CD14-positive monocyte (primary cell): ENCODE data around the gene PTPRN2. TPM values are rescaled to one million over a fixed set of nuclear protein-coding genes. Genes with fewer than 3 reads are reported as not detected.

Experiments used
- DNase-seq, 3 donors: peaks; one replicate each; pipeline ENCODE4 v3.0.0-alpha.2; 2011 to 2022
- H2AFZ ChIP-seq: 2 replicates; pipeline ENCODE4 v1.6.0; 2012; ENCODE audit warnings: mild to moderate bottlenecking, low read depth, low read length, inconsistent platforms; ENCODE audit not compliant: insufficient read depth, poor library complexity, severe bottlenecking
- H3K27ac ChIP-seq, 2 donors: 1 replicate in 1 of 2; 2 replicates in 1 of 2; pipeline ENCODE4 v1.5.1; 2012 to 2013; ENCODE audit warnings: low read length in 2 of 2, control low read depth in 1 of 2, inconsistent platforms in 1 of 2, low read depth in 1 of 2, mild to moderate bottlenecking in 1 of 2
- H3K27me3 ChIP-seq, 2 donors: one replicate each; pipeline versions ENCODE4 v1.6.0 to v1.6.1; 2011 to 2013; ENCODE audit warnings: low read length in 2 of 2; ENCODE audit not compliant: control insufficient read depth in 2 of 2, insufficient read depth in 2 of 2
- H3K36me3 ChIP-seq, 2 donors: replicated peaks in 1 of 2; 1 replicate in 1 of 2; 2 replicates in 1 of 2; pipeline versions ENCODE4 v1.5.1 to v1.6.1; 2012 to 2013; ENCODE audit warnings: low read length in 2 of 2, control low read depth in 1 of 2, inconsistent platforms in 1 of 2, mild to moderate bottlenecking in 1 of 2; ENCODE audit not compliant: insufficient read depth in 2 of 2, control insufficient read depth in 1 of 2
- H3K4me1 ChIP-seq, 2 donors: 1 replicate in 1 of 2; 2 replicates in 1 of 2; pipeline versions ENCODE4 v1.5.1 to v1.6.1; 2012 to 2013; ENCODE audit warnings: low read length in 2 of 2, control low read depth in 1 of 2, inconsistent platforms in 1 of 2, mild to moderate bottlenecking in 1 of 2, moderate library complexity in 1 of 2; ENCODE audit not compliant: insufficient read depth in 2 of 2, control insufficient read depth in 1 of 2
- H3K4me2 ChIP-seq: replicated peaks from 2 replicates; pipeline ENCODE3; 2012; ENCODE audit warnings: low read length, moderate library complexity, mild to moderate bottlenecking; ENCODE audit not compliant: poor library complexity, severe bottlenecking; ENCODE audit errors: extremely low read depth
- H3K4me3 ChIP-seq, 3 experiments: fragments of 200-600 bp in 1 of 3; sonication (generic) in 1 of 3; replicated peaks in 1 of 3; 1 replicate in 2 of 3; 2 replicates in 1 of 3; pipeline ENCODE4 v1.5.1; 2011 to 2013; ENCODE audit warnings: low read length in 3 of 3, mild to moderate bottlenecking in 3 of 3, control low read depth in 2 of 3, low read depth in 2 of 3, inconsistent platforms in 1 of 3, moderate library complexity in 1 of 3
- H3K79me2 ChIP-seq: 2 replicates; pipeline ENCODE4 v1.6.0; 2012; ENCODE audit warnings: mild to moderate bottlenecking, control low read depth, inconsistent platforms, low read length, moderate library complexity; ENCODE audit not compliant: insufficient read depth
- H3K9ac ChIP-seq: 2 replicates; pipeline ENCODE4 v1.6.0; 2017; ENCODE audit warnings: low read length, mild to moderate bottlenecking; ENCODE audit not compliant: insufficient read depth, poor library complexity, severe bottlenecking
- H3K9me3 ChIP-seq, 2 donors: replicated peaks in 1 of 2; 1 replicate in 1 of 2; 2 replicates in 1 of 2; pipeline versions ENCODE4 v1.5.1 to v1.6.1; 2012 to 2013; ENCODE audit warnings: low read length in 2 of 2, control low read depth in 1 of 2; ENCODE audit not compliant: control insufficient read depth in 1 of 2, insufficient read depth in 1 of 2
- H4K20me1 ChIP-seq: 2 replicates; pipeline ENCODE4 v1.6.0; 2012; ENCODE audit warnings: mild to moderate bottlenecking, low read length, control low read depth, moderate library complexity; ENCODE audit not compliant: insufficient read depth
- H3K27ac Mint-ChIP-seq, 7 donors: one replicate each; pipeline ENCODE4 v1.8.0; 2020; ENCODE audit warnings: mild to moderate bottlenecking in 7 of 7, mixed read lengths in 7 of 7, moderate library complexity in 6 of 7, inconsistent platforms in 2 of 7
- H3K27me3 Mint-ChIP-seq, 3 donors: one replicate each; pipeline ENCODE4 v1.8.0; 2021 to 2022; ENCODE audit warnings: low read depth in 3 of 3, mild to moderate bottlenecking in 3 of 3, mixed read lengths in 3 of 3, moderate library complexity in 3 of 3, inconsistent platforms in 1 of 3
- H3K36me3 Mint-ChIP-seq, 2 donors: one replicate each; pipeline ENCODE4 v1.8.0; 2020; ENCODE audit warnings: mixed read lengths in 2 of 2, inconsistent platforms in 1 of 2, mild to moderate bottlenecking in 1 of 2
- H3K4me1 Mint-ChIP-seq: one replicate; pipeline ENCODE4 v1.8.0; 2020; ENCODE audit warnings: mild to moderate bottlenecking, mixed read lengths
- H3K4me3 Mint-ChIP-seq, 2 donors: one replicate each; pipeline ENCODE4 v1.8.0; 2020; ENCODE audit warnings: mild to moderate bottlenecking in 2 of 2, mixed read lengths in 2 of 2, moderate library complexity in 1 of 2
- H3K9me3 Mint-ChIP-seq, 7 donors: one replicate each; pipeline ENCODE4 v1.8.0; 2020 to 2022; ENCODE audit warnings: mixed read lengths in 7 of 7, mild to moderate bottlenecking in 6 of 7, moderate library complexity in 6 of 7, inconsistent platforms in 2 of 7
- WGBS: methylation state at CpG from one replicate; pipeline ENCODE4 v1.1.5; 2013; ENCODE audit warnings: missing lambda C conversion rate; ENCODE audit not compliant: insufficient coverage; 5-methylcytosine and 5-hydroxymethylcytosine counted together
- intact Hi-C, 2 donors: fragments of 100-400 bp; cut with micrococcal nuclease; formaldehyde crosslinking; loops; one replicate each; pipeline versions ENCODE4 v1.15.0 to v1.15.1; 2023
- polyA plus RNA-seq, 3 donors: library from polyadenylated mRNA; depleted of rRNA in 1 of 3; unstranded in 2 of 3; stranded (reverse) in 1 of 3; fragments of 300-500 nt in 2 of 3; fragments of >200 nt in 1 of 3; fragmentation: Illumina TruSeq in 2 of 3; gene quantifications; 1 replicate in 2 of 3; 2 replicates in 1 of 3; pipeline ENCODE4 v1.2.3, GENCODE V29; 2012 to 2021
- TF ChIP-seq, protein P1 (sequence below): fragments of 200-600 bp; IDR thresholded peaks from one replicate; pipeline ENCODE4 v1.8.0; 2022; ENCODE audit warnings: antibody characterized with exemption, mild to moderate bottlenecking

Gene PTPRN2
- polyA plus RNA-seq, 3 donors = 0.25 to 1.4 (median 0.97) TPM

DNA sequence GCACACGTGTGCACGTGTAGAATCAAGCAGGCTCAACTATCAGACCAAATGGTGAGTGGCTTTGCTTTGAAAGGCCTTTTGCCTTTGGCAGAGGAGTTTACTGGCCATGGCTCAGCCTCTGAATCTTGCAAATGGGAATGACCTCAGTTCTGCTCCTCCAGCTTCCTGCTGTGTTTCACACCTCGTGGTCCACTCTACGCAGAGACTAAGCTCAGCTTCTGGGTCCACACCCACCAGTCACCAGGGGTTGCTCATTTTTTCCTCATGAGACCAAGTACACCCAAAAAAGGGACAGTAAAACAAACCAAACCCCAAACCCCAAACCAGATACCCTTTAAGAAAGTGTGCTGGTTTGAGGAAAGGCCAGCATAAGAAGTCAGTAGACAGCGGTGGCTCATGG lies 1014.4 kb downstream of the PTPRN2 start:
- Histone ChIP-seq H3K36me3 (no peaks in the 10 kb centered on the region), H3K9ac (no peak overlapping the region), H3K27me3 (peaks cover 0 to 2% of the 10 kb centered on the region in 2 donors), H3K79me2 (no peaks in the 10 kb centered on the region), H3K27ac (no peak overlapping the region), H3K4me2 (no peak overlapping the region), H3K4me1 (peaks cover 11 to 15% of the 10 kb centered on the region in 2 donors), H4K20me1 (no peaks in the 10 kb centered on the region), H3K4me3 (no peak overlapping the region), H3K9me3 (no peaks in the 10 kb centered on the region), H2AFZ (no peak overlapping the region)
- no peak overlapping the region for H3K27ac Mint-ChIP-seq
- DNase-seq = no peak
- H3K4me1 Mint-ChIP-seq = peaks cover 16% of the 10 kb centered on the region
- no peaks in the 10 kb centered on the region for H3K36me3 Mint-ChIP-seq
- intact Hi-C loops = no loop called here
- H3K27me3 Mint-ChIP-seq = peaks cover 25 to 40% (median 27%) of the 10 kb centered on the region in 3 donors
- WGBS = 91% methylated on average over 4 of the region's 5 CpGs
- peaks cover 0 to 8% (median 2%) of the 10 kb centered on the region in 7 donors for H3K9me3 Mint-ChIP-seq
- no peak overlapping the region for H3K4me3 Mint-ChIP-seq
- TF ChIP-seq, protein P1, sequence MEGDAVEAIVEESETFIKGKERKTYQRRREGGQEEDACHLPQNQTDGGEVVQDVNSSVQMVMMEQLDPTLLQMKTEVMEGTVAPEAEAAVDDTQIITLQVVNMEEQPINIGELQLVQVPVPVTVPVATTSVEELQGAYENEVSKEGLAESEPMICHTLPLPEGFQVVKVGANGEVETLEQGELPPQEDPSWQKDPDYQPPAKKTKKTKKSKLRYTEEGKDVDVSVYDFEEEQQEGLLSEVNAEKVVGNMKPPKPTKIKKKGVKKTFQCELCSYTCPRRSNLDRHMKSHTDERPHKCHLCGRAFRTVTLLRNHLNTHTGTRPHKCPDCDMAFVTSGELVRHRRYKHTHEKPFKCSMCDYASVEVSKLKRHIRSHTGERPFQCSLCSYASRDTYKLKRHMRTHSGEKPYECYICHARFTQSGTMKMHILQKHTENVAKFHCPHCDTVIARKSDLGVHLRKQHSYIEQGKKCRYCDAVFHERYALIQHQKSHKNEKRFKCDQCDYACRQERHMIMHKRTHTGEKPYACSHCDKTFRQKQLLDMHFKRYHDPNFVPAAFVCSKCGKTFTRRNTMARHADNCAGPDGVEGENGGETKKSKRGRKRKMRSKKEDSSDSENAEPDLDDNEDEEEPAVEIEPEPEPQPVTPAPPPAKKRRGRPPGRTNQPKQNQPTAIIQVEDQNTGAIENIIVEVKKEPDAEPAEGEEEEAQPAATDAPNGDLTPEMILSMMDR = no peak

DNA sequence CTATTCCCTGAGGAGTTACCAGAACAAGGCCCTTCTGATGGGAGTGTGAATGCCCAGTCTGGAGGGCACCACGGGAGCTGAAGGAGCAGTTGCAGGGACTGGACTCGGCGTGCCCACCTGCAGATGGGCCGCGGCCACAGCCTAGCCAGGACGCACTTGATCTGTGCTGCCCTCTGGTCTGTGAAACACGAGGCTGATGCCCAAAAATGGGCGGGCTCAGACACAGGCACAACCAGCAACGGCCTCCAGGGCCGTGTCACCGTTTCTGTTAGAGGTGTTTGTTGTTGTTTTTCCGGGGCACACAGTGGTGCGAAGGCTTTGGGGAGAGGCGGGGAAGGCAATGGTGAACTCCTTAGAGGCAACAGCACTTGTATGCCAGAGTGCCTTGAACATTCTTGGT lies 1015.0 kb downstream of the PTPRN2 start:
- 91% methylated on average over 10 of the region's 14 CpGs for WGBS
- TF ChIP-seq, protein P1 = no peak
- H3K27ac ChIP-seq = no peak overlapping the region
- peaks cover 0 to 4% of the 10 kb centered on the region in 2 donors for H3K27me3 ChIP-seq
- no peaks in the 10 kb centered on the region for H3K9me3 ChIP-seq
- no peak for DNase-seq
- no peak overlapping the region for H3K4me2 ChIP-seq
- no peaks in the 10 kb centered on the region for H3K79me2 ChIP-seq
- peaks cover 0 to 8% (median 2%) of the 10 kb centered on the region in 7 donors for H3K9me3 Mint-ChIP-seq
- no peaks in the 10 kb centered on the region for H3K36me3 Mint-ChIP-seq
- H3K27ac Mint-ChIP-seq = no peak overlapping the region
- no peaks in the 10 kb centered on the region for H3K36me3 ChIP-seq
- H3K4me1 ChIP-seq = peaks cover 15 to 20% of the 10 kb centered on the region in 2 donors
- H3K4me3 ChIP-seq = no peak overlapping the region
- intact Hi-C loops = no loop called here
- no peak overlapping the region for H3K4me3 Mint-ChIP-seq
- H3K9ac ChIP-seq = no peak overlapping the region
- no peaks in the 10 kb centered on the region for H4K20me1 ChIP-seq
- no peak overlapping the region for H2AFZ ChIP-seq
- H3K27me3 Mint-ChIP-seq = peaks cover 30 to 47% (median 31%) of the 10 kb centered on the region in 3 donors
- peaks cover 21% of the 10 kb centered on the region for H3K4me1 Mint-ChIP-seq
